Ovary (tissue), 3 donors: ENCODE results near the gene SCGB3A2.

Experiments used
- CTCF ChIP-seq, 3 donors: fragments of 450-650 bp in 2 of 3; fragments of 200-600 bp in 1 of 3; IDR thresholded peaks; one replicate each; pipeline versions ENCODE4 v1.5.1 to v1.8.0; 2016 to 2022; ENCODE audit warnings: antibody characterized with exemption in 3 of 3, mild to moderate bottlenecking in 1 of 3
- EP300 ChIP-seq: sonication (generic); formaldehyde crosslinking; IDR thresholded peaks from one replicate; pipeline ENCODE4 v1.6.1; 2017; ENCODE audit warnings: antibody characterized with exemption
- POLR2A ChIP-seq: fragments of 450-650 bp; IDR thresholded peaks from one replicate; pipeline ENCODE4 v1.6.1; 2017; ENCODE audit warnings: antibody characterized with exemption, mild to moderate bottlenecking, moderate library complexity
- donor health status: DM: no; HTN: no; CAD: no.

- TF ChIP-seq CTCF (IDR thresholded peaks at IDR 0.05): no peak
- TF ChIP-seq POLR2A: no peak
- TF ChIP-seq EP300: no peak
These were observed 42.1 kb upstream of the SCGB3A2 start for GRCh38 chr5:147836439-147836838.
